Stimulated activated CD8-positive, alpha-beta memory T cell treated with anti-CD3 and anti-CD28 coated beads, Interleukin-2, amount 100 ng/mL, for 1 hour (primary cell): ENCODE measurements around the gene SIVA1.
"Not testable (repeated sequence)": the region's sequence is repeated elsewhere in the genome, so short reads cannot be mapped to it uniquely, and the experiment has no call there.

Source experiments
- DNase-seq, 2 donors: peaks; one replicate each; pipeline ENCODE4 v3.0.0-alpha.2; 2020; ENCODE audit warnings: low read depth in 2 of 2

The SIVA1 gene

DNA sequence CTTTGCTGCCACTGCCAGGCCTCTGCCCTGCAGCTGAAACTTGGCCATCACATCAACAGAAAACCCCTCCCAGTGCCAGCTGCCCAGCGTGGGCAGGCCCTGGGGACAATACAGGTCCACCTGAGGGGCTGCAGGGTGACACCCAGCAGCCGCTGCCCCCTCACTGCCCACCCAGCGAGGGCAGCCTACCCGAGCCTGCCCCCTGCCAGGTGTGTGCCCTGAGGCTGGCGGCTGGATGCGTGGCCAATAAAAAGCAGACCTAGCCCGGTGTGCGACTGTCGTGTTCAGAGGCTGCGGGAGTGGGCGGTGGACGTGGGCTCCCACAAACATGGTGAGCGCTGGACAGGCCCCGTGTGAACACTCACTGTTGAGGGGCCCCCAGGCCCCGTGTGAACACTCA lies 33.6 kb upstream of the SIVA1 start:
- no peak for DNase-seq

DNA sequence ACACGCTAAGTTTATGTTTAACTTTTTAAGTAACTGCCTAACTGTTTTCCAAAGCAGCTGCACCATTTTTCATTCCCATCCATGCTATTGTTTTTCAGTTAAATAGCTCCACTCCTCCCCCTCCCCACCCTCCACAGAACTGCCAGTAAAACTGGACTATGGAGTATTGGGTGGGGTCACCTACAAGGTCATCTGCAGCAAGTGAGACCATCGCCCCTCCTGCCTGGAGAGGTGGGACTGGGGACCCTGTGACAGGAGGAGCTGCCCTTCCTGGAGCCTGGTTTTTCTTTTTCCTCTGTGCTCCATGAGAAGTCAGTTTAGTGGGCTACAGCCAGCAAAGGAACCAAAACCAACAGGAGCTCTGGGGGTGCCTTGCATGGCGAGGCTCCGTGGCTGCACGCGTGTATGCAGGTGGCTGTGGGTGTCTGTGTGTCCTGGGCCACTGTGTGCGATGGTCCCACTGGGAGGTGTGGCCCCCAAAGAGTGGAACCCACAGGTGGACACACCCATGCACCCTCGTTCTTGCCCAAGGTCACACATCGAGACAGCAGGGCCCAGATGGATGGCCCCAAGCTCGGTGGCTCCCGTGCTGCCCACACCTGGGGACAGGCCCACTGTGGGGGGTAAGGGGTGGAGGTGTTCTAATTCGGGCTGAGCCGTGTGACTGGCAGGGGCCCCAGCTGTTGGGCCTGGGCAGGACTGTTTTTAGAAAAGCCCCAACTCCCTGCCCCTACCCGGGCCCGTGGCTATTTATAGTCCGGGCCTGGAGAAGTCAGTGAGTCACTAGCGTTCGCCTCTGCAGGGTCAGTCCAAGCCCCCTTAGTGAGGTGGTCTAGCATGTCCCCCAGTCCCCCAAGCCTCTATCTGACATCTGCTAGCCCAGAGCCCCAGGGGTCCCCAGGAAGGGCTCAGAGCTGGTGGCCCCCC lies 31.2 kb upstream of the SIVA1 start:
- DNase-seq: no peak

GRCh38 chr14:104722938-104723650 lies 29.9 kb upstream of the SIVA1 start:
- DNase-seq: no peak

- DNase-seq: peak; percentile 32 to 35
Observed at GRCh38 chr14:104723651-104724406, 29.1 kb upstream of the SIVA1 start, which contains the start of gene ADSS1. ADSS1 (plus strand) TSS chr14:104724229; CDS start chr14:104724271, 42 bp downstream.

- no peak for DNase-seq
Observed at GRCh38 chr14:104724407-104724980, 28.5 kb upstream of the SIVA1 start.

DNA sequence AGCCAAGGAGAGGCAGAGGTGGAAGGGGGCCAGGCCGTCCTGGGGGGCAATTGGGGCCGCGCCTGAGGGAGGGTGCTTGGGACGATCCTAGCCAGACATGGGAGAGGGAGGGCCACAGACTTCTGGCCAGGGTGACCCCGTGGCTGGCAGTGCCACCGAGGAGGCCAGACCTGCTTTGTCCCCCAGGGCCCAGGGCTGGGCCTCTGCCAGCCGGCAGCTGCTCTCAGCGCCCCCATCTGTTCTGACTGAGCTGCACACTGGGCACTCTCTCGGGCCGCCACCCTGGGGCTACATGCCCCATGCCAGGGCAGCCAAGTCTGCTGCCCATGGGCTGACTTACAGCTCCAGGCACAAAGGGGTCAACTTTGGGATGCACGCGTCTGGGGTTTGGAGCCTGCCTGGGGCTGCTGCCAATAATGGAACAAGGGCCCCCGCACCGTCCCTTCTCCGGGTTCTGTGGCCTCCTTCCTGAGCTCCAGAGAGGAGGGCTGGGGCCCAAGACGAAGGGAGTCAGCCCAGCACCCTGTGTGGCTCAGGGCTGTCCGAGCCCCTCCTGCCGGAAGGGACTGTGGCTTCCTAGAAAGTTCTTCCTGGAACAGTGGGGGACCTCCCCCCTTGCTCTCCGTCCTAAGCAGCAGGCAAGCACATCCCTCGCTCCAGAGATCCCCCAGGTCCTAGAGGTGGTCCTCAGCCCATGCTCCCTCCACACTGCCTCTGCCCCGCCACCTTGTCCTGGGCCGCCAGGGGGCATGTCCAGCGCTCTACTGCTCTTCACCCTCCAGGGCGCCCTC lies 27.8 kb upstream of the SIVA1 start:
- no peak for DNase-seq

GRCh38 chr14:104725772-104726548 lies 27.0 kb upstream of the SIVA1 start:
- DNase-seq: no peak

- DNase-seq: no peak
Observed at GRCh38 chr14:104726600-104727451, 26.1 kb upstream of the SIVA1 start.

DNA sequence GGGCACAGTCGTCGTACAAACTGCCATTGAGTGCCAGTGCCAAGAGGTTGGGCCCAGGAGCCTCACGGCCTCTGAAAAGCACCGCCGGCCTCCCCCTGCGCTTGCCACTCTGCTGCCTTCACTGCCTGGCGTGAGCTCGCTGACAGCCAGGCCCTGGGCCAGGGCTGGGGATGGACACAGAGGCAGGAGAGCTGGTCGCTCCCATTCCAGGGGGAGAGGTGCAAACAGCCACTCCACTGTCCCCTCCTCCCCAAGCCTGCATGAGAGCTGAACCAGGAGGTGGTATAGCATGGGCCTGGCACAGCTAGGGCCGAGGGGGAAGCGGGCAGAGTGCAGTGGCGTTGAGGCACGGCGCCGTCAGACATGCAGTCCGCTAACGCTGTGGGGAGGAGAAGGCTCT lies 24.3 kb upstream of the SIVA1 start:
- no peak for DNase-seq

DNA sequence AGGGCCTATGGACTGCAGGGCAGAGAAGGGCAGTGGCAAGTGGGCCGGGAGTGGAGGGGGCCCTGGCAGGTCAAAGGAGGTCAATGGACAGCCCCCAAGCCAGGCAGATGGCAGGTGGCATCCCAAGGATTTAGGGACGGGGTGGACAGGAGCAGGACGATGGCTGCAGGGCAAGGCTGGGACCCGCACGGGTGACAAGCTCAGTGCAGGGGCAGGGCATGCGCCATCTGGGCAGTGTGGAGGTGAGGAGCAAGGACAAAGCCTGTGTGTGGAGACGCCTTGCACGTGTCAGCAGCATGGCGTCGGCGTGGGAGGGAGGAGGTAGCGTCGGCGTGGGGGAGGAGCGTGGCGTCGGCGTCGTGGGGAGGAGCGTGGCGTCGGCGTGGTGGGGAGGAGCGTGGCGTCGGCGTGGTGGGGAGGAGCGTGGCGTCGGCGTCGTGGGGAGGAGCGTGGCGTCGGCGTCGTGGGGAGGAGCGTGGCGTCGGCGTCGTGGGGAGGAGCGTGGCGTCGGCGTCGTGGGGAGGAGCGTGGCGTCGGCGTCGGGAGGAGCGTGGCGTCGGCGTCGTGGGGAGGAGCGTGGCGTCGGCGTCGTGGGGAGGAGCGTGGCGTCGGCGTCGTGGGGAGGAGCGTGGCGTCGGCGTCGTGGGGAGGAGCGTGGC lies 23.6 kb upstream of the SIVA1 start:
- not testable (repeated sequence) for DNase-seq

DNA sequence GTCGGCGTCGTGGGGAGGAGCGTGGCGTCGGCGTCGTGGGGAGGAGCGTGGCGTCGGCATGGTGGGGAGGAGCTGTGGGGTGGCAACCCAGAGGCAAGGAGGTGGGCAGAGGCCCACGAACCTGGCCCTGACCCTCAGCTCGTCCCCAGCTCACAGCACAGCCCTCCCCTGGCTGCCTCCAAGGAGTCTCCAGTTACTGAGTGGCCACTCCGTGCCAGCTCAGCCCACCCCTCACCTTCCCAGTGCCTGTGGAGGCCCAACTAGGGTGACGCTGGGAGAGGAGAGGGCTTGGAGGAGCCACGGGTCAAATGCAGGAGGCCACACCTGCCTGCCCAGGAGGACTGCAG lies 23.1 kb upstream of the SIVA1 start:
- no peak for DNase-seq

DNA sequence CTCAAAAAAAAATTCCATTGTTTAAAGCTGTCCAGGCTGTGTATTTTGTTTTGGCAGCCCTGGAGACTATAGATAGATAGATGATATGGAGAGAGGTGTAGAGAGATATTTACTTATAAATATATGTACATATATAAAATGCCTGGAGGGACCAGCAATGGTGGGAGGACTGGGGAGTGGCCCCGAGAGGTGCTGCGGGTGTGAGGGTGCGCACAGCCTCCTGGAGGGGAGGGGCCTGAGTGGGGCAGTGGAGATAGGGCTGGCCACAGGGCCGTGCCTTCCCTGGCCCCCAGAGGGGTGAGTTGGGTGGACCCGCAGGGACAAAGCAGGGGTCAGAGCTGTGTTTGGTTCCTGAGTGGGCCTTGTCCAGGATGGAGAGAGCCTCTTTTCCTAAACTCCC lies 22.5 kb upstream of the SIVA1 start:
- DNase-seq: no peak

DNA sequence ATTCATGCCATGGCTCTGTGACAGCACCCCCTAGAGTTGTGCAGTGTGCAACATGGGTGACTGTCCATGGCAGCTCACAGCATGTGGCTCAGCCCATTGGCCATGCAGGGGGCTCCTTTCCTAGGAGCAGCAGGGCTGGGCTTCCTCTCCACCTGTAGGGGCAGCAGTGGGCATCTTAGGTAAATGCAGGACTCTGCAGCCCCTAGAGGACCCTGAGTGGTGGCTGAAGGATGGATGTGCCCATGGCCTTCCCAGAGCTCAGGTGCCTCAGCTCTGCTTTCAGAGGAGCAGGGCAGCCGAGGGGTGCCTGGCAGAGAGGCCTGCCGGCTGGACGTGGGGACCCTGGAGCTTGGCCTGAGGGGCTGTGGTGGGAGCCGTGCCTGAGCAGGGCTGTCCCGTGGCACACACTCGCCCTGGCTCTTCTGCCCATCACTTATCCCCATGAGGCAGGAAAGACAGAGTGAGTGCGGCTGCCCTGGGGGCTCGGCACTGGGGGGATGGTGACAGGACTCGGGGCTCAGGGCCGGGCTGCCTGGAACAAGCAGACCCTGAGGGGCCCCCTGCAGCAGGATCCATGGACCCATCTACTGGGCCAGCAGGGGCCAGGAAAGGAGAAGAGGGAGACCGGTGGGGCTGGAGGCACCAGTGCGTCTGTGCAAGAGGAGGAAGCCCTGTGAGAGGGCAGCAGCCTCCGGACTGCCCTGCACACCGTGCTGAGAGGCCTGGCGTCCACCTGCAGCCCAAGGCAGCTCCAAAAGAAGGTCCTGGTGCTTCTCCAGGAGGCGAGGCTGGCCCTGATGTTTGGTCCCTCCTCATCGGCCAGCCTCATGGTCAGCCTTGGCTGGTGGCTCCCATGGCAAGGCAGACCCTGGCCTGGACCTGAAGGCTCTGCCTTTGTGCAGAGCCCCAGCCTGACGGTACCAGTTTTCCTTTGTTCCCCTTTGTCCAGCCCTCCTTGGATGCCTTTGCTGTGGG lies 21.3 kb upstream of the SIVA1 start:
- DNase-seq: no peak

GRCh38 chr14:104732355-104732804 lies 20.6 kb upstream of the SIVA1 start:
- DNase-seq: no peak

DNA sequence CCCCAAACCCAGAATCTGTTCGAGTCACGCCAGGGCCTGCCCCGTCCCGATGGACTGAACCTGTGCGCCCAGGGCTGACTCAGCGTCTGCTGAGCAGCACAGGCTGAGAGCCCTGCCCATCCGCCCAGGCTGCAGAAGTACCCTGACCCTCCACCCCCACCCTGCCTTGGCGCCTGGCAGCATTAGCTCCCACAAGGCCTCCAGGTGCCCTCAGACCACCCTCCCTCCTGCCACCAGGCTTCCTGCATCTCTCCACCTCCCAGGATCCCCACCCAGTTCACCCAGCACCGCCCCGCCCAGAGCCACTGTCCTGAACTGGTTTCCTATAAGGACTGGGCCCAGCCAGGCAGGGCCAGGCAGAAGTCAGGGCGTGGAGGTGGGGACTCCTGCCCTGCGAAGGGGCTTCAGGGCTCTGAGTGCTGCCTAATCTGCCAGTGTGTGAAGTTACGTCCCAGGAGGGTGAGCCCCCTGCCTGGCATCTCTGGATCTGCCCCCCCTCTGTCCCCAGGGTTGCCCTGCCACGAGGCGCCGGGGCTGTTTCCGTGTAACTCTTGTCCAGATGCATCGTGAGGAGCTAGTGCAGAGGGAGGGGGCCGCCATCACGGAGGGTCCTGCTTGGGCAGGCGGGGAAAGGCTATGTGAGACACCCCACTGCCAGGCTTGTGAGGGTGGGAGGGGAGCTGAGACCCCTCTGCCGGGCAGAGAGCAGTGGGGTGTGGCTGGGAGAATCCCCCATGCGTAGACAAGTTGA lies 19.8 kb upstream of the SIVA1 start:
- DNase-seq: no peak

- no peak for DNase-seq
Observed at GRCh38 chr14:104734051-104734587, 18.8 kb upstream of the SIVA1 start.

DNA sequence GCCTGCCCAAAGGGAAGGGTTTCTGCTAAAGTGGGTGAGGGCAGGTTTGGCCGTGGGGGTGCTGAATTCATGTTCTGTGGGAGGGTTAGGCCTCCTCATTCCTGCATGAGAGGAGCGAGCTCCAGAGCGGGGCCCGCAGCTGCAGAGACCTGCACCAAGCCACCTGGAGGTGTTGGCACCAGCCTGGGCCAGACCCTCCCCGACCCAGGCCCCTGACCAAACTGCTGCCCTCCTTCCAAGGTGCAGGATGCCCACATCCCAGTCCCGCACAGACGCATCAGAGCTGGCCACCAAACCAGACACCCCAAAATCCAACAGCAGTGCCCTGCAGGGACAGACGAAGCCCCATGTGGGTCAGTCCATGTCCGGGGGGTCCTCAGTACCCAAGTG lies 18.4 kb upstream of the SIVA1 start:
- DNase-seq: no peak
